GM10266 (cell line): ENCODE results near the gene ANKFN1.

Experiments used
- DNase-seq: peaks from one replicate; pipeline ENCODE4 v3.0.0; 2012; ENCODE audit errors: extremely low spot score
- CTCF ChIP-seq: IDR thresholded peaks from 2 replicates; pipeline ENCODE4 v1.5.1; 2012; ENCODE audit warnings: mild to moderate bottlenecking, low read depth; ENCODE audit not compliant: control insufficient read depth, insufficient read depth; ENCODE audit errors: missing control alignments

Gene ANKFN1

GRCh38 chr17:56416682-56417351 is 263.5 kb downstream of the ANKFN1 start:
- DNase-seq: no peak
- no peak for TF ChIP-seq CTCF

DNA sequence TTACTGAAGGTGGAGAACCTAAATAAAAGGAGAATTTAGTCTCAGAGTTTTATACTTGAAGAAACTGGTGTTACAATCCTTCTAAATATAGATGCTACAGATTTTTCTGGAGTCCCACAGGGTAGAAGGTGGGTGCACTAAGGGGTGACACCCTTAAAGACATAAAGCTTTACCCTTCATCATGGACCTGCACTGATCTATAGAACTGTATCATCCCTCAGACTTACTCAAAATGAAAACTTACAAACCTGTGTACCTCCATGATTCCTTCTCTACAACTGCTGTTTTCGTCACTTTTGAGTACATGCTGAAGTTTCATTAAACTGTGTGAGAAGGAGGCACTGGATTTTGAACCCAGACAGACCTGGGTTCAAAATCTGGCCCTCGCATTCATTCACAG is 270.7 kb downstream of the ANKFN1 start:
- TF ChIP-seq CTCF: no peak
- DNase-seq: no peak

DNA sequence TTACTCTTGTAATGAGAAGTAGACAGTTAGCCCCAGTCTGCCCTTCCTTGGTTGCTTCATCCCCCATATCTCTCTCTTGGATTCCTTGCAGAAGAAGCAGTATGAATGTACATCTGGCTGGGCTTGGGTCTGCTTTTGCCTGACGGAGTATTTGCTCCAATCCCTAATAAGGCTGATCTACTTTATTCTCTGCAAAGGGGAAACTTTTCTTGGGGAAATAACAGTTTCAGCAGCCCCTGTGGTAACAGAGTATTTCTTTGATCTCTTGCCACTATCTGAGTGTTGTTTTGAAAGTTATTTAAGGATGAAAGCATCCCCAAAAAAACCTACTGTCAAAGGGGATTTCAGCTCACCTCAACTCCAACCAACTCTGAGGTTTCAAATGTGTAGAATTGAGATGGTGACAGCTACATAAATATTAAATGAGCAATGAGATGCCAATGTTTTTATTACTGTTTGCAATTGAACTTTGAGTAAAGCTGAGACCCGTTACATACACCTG is 271.3 kb downstream of the ANKFN1 start:
- DNase-seq: peak; percentile 7
- TF ChIP-seq CTCF: no peak

DNA sequence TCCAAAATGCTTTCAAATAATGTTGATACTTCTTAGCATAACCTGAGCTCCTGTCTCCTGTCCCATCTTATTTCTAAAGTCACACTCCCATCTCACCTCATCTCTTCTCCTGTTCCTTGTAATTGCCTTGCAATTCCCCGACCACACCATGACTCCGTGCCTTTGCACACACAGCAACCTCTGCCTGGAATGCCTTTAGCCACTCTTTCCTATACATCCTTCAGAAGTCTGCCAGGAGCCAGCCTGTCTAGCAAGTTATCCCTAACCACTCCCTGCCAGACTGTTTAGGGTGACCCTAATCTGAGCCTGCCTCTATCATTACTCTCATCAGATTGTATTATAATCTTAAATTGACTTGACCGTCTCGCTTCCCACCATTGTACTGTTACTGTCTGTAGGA is 272.2 kb downstream of the ANKFN1 start:
- no peak for TF ChIP-seq CTCF
- DNase-seq: no peak

DNA sequence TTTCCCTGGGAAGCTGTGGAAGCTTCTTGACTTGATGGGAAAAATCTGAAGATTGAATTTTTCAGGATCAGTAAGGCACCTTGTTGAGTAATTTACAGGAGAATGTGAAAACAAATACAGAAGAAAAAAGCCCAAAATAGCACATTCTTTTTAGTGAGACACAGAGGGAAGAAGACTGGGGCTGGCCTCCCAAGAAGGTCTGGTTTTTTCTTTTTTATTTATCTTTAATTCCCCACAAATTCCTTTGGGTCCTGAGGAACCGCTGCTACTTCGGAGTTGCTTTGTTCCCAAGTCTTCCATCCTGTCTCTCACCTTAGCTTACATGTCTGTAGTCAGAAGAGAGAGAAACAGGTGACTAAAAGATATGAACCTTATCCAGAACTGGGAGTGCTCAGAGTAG is 273.6 kb downstream of the ANKFN1 start:
- TF ChIP-seq CTCF: no peak
- no peak for DNase-seq

DNA sequence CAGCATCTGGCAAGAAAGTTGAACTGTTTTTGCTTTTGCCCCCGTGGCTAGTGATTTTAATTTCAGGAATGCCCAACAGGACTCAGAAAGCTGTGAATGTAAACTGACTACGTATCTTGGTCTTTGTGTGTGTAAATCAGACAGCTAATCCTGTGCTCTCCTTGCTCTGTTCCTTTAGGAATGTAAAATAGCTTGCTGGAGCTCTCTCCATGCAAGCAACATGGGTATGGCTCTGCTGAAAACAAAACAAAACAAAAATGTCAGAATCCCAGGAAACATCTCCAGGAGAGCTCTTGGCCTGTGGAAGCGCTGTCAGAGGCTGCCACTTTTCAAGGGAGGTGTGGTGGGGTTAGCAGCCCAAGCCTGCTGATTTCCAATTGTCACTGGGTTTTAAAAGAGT is 278.5 kb downstream of the ANKFN1 start:
- TF ChIP-seq CTCF: no peak
- DNase-seq: no peak

GRCh38 chr17:56432443-56432842 is 279.2 kb downstream of the ANKFN1 start:
- no peak for TF ChIP-seq CTCF

More at GRCh38 chr17:56432443-56432842, 279.2 kb downstream of the ANKFN1 start:
- DNase-seq: no peak
